ENCODE results near the gene KLHL7.
"Not testable (repeated sequence)": the region's sequence is repeated elsewhere in the genome, so short reads cannot be mapped to it uniquely, and the experiment has no call there.

Gene KLHL7

DNA sequence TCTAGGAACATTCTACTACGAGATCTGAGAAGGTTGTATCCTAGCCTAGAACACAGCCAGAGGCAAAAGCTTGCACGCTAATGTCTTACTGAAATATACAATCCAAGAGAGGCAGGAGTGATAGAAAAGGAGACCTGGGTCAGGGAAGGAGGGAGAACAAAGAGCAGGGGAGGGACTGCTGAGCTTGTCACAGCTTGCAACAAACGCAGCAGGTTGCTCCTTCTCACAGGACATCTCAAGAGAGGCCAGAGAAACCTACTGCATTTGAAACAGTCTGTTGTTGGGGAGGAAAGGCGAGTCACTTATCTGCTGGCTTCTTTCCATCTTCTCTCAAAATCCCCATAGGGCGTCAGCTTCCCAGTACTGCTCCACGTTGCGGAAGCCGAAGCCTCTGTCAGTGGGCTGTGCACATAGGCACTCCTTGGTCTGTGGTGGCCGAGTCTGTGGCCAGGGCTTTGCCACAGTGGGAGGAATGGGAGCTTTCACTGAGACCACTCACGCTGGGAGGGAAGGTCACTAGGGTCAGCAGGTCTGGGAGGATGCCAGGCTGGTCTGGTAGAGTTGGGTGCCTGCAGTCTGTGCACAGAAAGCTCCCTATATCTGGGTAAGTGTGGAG, 115.2 kb downstream of the KLHL7 start:
- DNase-seq, result no peak

DNA sequence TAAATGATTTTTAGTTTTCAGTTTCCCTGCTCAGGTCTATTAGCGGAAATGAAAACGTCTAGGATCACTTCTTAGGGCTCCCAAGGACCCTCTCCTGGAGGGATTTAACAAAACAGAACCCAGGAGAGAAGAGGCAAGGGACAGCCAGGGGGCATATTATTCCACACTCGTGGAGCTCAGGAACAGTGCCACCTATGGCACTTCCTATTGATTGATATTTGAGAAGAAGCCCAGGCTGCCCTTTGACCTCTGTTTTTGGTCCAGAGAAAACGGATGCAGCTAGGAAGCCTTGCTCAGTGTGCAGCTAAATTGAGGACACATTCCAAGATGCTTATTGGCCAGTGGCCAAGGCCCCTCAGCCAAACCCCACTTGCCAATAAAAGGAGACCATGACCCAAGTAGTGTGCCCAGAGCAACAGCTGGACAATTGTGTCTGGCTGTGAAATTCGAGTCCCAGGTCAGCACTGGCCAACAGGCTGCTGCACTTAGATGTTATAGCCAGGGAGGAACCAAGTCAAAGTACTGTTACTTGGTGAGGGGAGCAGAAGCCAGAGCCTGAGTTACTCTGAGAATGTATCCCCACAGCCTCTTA, 117.0 kb downstream of the KLHL7 start:
- DNase-seq, result no peak

DNA sequence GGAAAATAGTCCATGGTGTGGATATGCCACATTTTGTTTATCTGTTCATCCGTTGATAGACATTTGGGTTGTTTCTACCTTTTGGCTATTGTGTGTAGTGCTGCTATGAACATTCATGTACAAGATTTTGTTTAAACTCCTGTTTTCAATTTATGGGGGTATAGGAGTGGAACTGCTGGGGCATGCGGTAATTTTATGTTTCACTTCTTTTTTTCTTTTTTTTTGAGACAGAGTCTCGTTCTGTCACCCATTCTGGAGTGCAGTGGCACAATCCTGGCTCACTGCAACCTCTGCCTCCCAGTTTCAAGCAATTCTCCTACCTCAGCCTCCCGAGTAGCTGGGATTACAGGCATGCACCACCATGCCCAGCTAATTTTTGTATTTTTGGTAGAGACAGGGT, 118.8 kb downstream of the KLHL7 start:
- not testable (repeated sequence) for DNase-seq

DNA sequence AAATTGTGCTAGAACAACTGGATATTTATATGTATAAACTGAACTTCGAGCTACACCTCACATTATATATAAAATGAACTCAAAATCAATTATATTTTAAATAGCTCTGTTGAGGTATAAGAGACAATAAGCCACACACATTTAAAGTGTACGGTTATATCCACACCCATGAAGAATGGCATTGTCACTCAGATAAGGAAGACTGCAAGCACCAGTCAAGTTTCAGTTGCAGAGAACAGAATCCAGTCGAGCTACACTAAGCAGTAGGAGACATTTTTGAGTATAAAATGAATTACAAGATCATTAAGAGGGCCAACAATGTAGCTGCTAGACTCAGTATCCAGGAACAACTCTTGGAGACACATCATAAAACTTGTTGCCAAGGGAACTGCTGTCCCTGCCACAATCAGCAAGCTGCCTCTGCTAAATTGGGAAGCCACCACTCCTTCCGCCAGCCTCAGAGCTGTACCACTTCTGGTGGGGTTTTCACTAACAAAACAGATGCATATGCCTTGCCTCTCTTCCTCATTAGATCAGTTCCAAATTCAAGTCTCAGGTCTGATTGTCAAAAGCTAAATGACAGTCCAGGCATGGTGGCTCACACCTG, 121.4 kb downstream of the KLHL7 start:
- no peak for DNase-seq

All from NCI-H187 treated with DMSO at 0.1 percent for 48 hours (cell line).